ENCODE measurements around the gene PTPRB. TPM values are rescaled to one million over a fixed set of nuclear protein-coding genes. Genes with fewer than 3 reads are reported as not detected.
A peak's percentile ranks its signal among the peaks of the same experiment; 100 is the strongest.

PTPRB gene
- total and polyA plus RNA-seq, 12 donors: 13.6 to 49.0 (median 36.8) TPM

- Histone ChIP-seq H3K4me3 (no peak overlapping the region), H3K36me3 (no peaks in the 10 kb centered on the region), H3K4me1 (peaks cover 0 to 42% (median 3%) of the 10 kb centered on the region in 9 donors), H3K27me3 (no peaks in the 10 kb centered on the region), H3K9me3 (no peaks in the 10 kb centered on the region), H3K27ac (no peak overlapping the region)
- intact Hi-C loops (cut with DNase I): no loop called here
- no peak for TF ChIP-seq CTCF (IDR thresholded peaks at IDR 0.05)
- no peak for DNase-seq
- 97 to 100% methylated on average over 2 of the region's 2 CpGs for WGBS, 2 donors
- ATAC-seq: no peak
Observed at GRCh38 chr12:70639535-70639934, 2.3 kb upstream of the PTPRB start.

GRCh38 chr12:70638639-70639360 is 1.6 kb upstream of the PTPRB start:
- intact Hi-C loops (cut with DNase I): no loop called here
- no peak for DNase-seq
- Histone ChIP-seq H3K4me1 (peaks cover 0 to 40% (median 3%) of the 10 kb centered on the region in 9 donors), H3K27ac (peak overlapping the region in 1 of 10 donors; percentile 91), H3K4me3 (no peak overlapping the region), H3K27me3 (no peaks in the 10 kb centered on the region), H3K9me3 (no peaks in the 10 kb centered on the region), H3K36me3 (no peaks in the 10 kb centered on the region)
- TF ChIP-seq CTCF (IDR thresholded peaks at IDR 0.05): no peak
- WGBS, 2 donors: 83 to 88% methylated on average over 1 of the region's 1 CpG
- no peak for ATAC-seq

GRCh38 chr12:70635755-70636154 is 1.5 kb downstream of the PTPRB start:
- Histone ChIP-seq H3K4me1 (peaks cover 0 to 31% (median 3%) of the 10 kb centered on the region in 9 donors), H3K27me3 (no peaks in the 10 kb centered on the region), H3K9me3 (peaks cover 0 to 7% (median 0%) of the 10 kb centered on the region in 11 donors), H3K36me3 (peaks cover 0 to 11% (median 0%) of the 10 kb centered on the region in 9 donors), H3K27ac (peak overlapping the region in 9 of 10 donors; percentile 41 to 91 (median 81)), H3K4me3 (peak overlapping the region in 9 of 10 donors; percentile 21 to 58 (median 46))
- DNase-seq: no peak
- 75 to 76% methylated on average over 7 of the region's 7 CpGs for WGBS, 2 donors
- no peak for TF ChIP-seq CTCF (IDR thresholded peaks at IDR 0.05)
- ATAC-seq: peak in 1 of 8 donors; percentile 58
- intact Hi-C loops (cut with DNase I): no loop called here

GRCh38 chr12:70628701-70629480 is 8.3 kb downstream of the PTPRB start:
- Histone ChIP-seq H3K9me3 (peaks cover 0 to 7% (median 0%) of the 10 kb centered on the region in 11 donors), H3K36me3 (peaks cover 0 to 11% (median 0%) of the 10 kb centered on the region in 9 donors), H3K4me3 (peak overlapping the region in 3 of 10 donors; percentile 27 to 35 (median 33)), H3K27ac (peak overlapping the region in 6 of 10 donors; percentile 0 to 74 (median 52)), H3K27me3 (no peaks in the 10 kb centered on the region), H3K4me1 (peaks cover 0 to 23% (median 3%) of the 10 kb centered on the region in 9 donors)
- intact Hi-C loops (cut with DNase I): loop anchor here in 1 of 10 donors (2.0 kb wide), 1 partner anchor 36 kb away; no protein-coding TSS in a partner anchor
- ATAC-seq: no peak
- DNase-seq: no peak
- TF ChIP-seq CTCF (IDR thresholded peaks at IDR 0.05): no peak
- 80 to 84% methylated on average over 3 of the region's 3 CpGs for WGBS, 2 donors
